Ectodermal cell (in vitro differentiated cells): ENCODE measurements around the gene RERG.

Experiments used
- H3K27ac ChIP-seq: 2 replicates; pipeline ENCODE4 v1.7.0; 2013; ENCODE audit warnings: mild to moderate bottlenecking, low read depth, low read length; ENCODE audit not compliant: insufficient read depth, poor library complexity, severe bottlenecking
- H3K27me3 ChIP-seq: 2 replicates; pipeline ENCODE4 v1.7.0; 2013; ENCODE audit warnings: mild to moderate bottlenecking, low read length; ENCODE audit not compliant: insufficient read depth, control insufficient read depth, poor library complexity, severe bottlenecking
- H3K36me3 ChIP-seq: one replicate; pipeline ENCODE4 v1.7.0; 2013; ENCODE audit warnings: low read length; ENCODE audit not compliant: control insufficient read depth, insufficient read depth
- H3K4me1 ChIP-seq: one replicate; pipeline ENCODE4 v1.7.0; 2013; ENCODE audit warnings: low read length; ENCODE audit not compliant: control insufficient read depth, insufficient read depth
- H3K4me3 ChIP-seq: 2 replicates; pipeline ENCODE4 v1.7.0; 2013; ENCODE audit warnings: low read depth, low read length, control low read depth; ENCODE audit not compliant: insufficient read depth
- H3K9me3 ChIP-seq: 2 replicates; pipeline ENCODE4 v1.7.0; 2013; ENCODE audit warnings: mild to moderate bottlenecking, low read length, moderate library complexity; ENCODE audit not compliant: control insufficient read depth
- WGBS, 2 experiments: methylation state at CpG; one replicate each; pipeline ENCODE4 v1.1.7; 2013; ENCODE audit warnings: missing lambda C conversion rate in 2 of 2; 5-methylcytosine and 5-hydroxymethylcytosine counted together

RERG gene

DNA sequence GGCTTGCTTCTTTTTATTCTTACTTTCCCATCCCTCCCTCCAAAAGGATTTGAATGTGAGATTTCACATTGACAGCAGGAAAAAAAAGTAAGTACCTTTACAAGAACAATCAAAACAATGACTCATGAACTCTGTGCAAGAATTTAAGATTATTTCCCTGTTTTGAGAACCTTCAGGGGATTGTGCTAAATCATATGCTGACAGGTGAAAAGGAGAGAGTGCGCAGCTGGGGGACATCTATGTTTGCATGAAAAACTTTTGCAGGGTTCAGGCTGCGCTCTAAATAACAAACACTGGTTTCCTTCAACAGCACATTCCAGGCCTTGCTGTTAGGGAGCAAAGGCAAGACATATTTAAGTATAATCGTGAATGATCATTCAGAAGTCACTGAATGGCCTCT lies 27.3 kb downstream of the RERG start:
- H3K4me3 ChIP-seq, result no peak overlapping the region
- H3K4me1 ChIP-seq, result no peaks in the 10 kb centered on the region
- H3K9me3 ChIP-seq, result no peaks in the 10 kb centered on the region
- H3K27ac ChIP-seq, result no peak overlapping the region
- no peaks in the 10 kb centered on the region for H3K27me3 ChIP-seq
- WGBS, 2 experiments, result 92 to 95% methylated on average over 3 of the region's 3 CpGs
- H3K36me3 ChIP-seq, result no peaks in the 10 kb centered on the region

DNA sequence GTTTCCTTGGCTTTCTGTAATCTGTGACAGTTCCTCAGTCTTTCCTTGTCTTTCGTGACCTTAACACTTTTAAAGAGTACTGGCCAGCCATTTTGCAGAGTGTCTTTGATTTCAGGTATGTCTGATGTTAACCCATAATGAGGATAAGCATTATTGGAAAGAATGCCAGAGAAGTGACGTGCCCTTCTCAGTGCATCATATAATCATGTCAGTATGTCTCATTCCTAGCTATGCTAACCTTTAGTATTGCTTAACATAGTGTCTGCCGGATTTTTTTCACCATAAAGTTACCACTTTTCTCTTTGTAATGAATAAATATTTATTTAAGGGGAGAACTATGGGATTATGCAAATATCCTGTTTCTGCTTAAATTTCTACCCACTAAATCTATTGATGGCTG lies 28.5 kb downstream of the RERG start:
- Histone ChIP-seq H3K27me3 (no peaks in the 10 kb centered on the region), H3K36me3 (no peaks in the 10 kb centered on the region)

DNA sequence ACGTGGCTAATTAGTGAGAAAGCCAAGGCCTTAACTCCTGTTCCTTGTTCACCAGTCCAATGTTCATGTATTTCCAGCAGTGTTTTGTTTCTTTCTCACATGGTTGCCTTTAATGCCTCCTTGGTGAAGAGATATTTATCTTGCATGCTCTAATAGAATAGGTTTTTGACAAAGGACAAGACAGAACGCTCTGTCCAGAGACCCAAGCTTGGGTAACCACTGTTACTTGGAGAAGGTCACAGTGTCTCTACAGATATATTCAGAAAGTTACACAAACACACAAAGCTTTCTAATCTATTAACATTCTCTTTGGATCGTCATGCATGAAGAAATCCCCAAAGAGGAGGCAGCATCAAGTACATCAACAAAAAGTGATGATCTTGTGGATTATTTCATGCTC lies 33.1 kb downstream of the RERG start:
- no peak overlapping the region for H3K4me3 ChIP-seq
- no peaks in the 10 kb centered on the region for H3K4me1 ChIP-seq
- 84 to 97% methylated on average over 3 of the region's 3 CpGs for WGBS, 2 experiments
- no peaks in the 10 kb centered on the region for H3K9me3 ChIP-seq
- H3K27me3 ChIP-seq, result no peaks in the 10 kb centered on the region
- H3K27ac ChIP-seq, result no peak overlapping the region
- no peaks in the 10 kb centered on the region for H3K36me3 ChIP-seq

More for the DNA sequence above, 28.5 kb downstream of the RERG start:
- Histone ChIP-seq H3K27ac (no peak overlapping the region), H3K4me1 (no peaks in the 10 kb centered on the region), H3K4me3 (no peak overlapping the region), H3K9me3 (no peaks in the 10 kb centered on the region)
- 86 to 89% methylated on average over 2 to 3 of the region's 3 CpGs for WGBS, 2 experiments

DNA sequence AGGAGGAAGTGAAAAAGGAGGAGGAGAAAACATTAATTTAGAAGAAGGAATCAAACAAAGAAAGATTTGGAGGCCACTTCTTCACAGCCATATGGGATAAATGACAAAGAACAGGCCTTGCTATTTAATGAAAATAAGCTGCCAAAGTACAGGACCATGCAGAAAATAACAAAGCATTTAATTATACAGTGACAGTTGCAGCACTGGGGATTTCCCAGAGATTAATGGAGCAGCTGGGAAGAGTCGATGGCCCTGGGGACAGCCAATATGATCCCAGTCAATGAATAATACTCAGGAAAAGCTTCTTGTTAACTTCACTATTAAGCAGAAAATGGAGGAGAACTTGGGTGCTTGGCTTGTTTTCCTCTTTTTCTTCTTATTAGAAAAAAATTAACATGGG lies 34.6 kb downstream of the RERG start:
- Histone ChIP-seq H3K9me3 (no peaks in the 10 kb centered on the region), H3K27ac (no peak overlapping the region)
- WGBS, 2 experiments, result 67 to 72% methylated on average over 1 of the region's 1 CpG

DNA sequence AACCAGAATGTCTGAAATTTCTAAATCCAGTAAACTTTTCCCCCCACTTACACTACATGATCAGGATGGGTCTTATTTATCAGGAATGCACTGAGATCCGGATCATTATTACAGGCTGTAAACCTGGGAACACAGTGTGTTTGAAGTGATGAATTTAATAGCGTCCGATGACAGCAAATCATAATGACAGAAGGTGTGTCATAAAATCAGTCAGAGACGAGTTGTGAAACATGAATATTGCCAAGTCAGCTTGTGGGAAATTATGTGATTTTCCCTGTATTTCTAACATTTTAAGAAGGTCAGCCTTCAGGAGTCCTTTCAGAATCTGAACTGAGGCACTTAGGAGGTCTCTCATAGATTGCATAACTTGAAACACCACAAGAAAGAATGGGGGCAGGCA lies 36.7 kb downstream of the RERG start:
- Histone ChIP-seq H3K27me3 (no peaks in the 10 kb centered on the region), H3K9me3 (no peaks in the 10 kb centered on the region), H3K27ac (no peak overlapping the region), H3K4me1 (no peaks in the 10 kb centered on the region), H3K4me3 (no peak overlapping the region), H3K36me3 (no peaks in the 10 kb centered on the region)
- 95 to 96% methylated on average over 4 of the region's 4 CpGs for WGBS, 2 experiments

More for the DNA sequence above, 34.6 kb downstream of the RERG start:
- H3K36me3 ChIP-seq, result no peaks in the 10 kb centered on the region
- no peak overlapping the region for H3K4me3 ChIP-seq
- no peaks in the 10 kb centered on the region for H3K4me1 ChIP-seq
- no peaks in the 10 kb centered on the region for H3K27me3 ChIP-seq

DNA sequence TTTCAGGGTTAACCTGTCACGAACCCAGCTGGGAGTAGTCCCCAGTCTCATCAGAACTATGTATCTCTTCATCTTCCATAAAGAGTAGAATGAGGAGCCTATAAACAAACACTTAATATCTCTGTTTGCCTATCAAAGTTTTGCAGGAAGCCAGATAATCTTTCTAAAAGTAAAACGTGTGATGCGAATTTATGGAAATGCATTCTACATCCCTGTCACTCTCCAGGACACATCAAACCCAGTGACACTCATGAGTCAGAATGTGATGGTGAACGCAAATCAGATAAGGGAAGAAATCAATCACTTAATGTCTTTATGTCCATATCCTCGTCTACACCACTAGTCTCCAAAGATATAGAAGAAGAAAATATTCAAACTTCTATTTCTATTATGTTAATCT lies 37.4 kb downstream of the RERG start:
- Histone ChIP-seq H3K36me3 (no peaks in the 10 kb centered on the region), H3K27ac (no peak overlapping the region), H3K9me3 (no peaks in the 10 kb centered on the region), H3K27me3 (no peaks in the 10 kb centered on the region), H3K4me3 (no peak overlapping the region), H3K4me1 (no peaks in the 10 kb centered on the region)
- 89 to 94% methylated on average over 4 of the region's 5 CpGs for WGBS, 2 experiments

DNA sequence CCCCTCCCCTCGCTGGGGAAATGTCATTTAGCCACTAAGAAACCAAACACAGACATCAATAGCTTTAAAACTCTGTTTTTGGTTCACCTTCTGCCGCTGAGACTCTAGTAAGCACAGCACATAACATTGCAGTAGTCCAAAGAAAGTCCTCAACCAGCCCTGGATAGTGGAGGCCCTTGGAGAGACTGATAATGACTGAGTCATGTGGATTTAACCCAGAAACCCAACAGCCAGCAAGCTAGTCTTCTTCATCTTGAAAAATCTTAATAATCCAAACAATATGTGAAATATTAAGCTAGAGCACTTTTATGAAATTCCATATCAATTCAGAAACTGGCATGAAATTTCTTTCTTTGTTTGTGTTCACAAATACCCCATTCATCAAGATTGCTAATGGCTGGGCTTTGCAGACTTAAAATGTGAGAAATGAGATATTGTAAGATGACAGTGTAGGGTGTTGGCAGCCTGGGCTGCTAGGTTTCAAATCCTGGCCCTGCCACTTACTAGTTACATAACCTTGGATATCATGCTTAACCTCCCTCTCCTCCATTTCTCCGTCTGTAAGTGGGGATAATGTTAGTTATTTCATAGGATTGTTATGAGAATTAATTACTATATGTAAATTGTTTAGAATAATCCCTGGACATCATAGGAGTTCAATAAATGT lies 40.1 kb downstream of the RERG start:
- Histone ChIP-seq H3K27ac (no peak overlapping the region), H3K9me3 (no peaks in the 10 kb centered on the region), H3K4me1 (no peaks in the 10 kb centered on the region), H3K36me3 (no peaks in the 10 kb centered on the region), H3K27me3 (no peaks in the 10 kb centered on the region), H3K4me3 (no peak overlapping the region)
- 84 to 92% methylated on average over 2 of the region's 3 CpGs for WGBS, 2 experiments

DNA sequence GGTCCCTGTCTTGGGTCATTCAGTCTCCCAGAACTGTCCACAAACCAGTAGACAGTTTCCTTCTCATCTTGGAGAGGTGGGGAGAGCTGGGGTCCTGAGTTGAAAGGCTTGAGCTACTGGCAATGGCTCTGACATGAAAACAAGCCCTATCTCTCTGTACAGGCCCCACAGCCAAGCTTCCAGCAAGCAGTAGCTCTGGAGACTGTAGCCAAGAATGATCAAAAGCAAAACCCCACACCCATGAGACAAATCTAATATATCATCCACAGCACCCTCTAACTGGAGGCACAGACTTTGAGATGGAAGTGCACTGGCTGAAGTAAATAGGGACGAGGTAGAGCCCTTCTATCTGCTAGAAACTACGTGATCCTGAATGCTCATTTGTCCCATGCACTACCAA lies 40.9 kb downstream of the RERG start:
- Histone ChIP-seq H3K4me1 (no peaks in the 10 kb centered on the region), H3K27me3 (no peaks in the 10 kb centered on the region), H3K9me3 (no peaks in the 10 kb centered on the region), H3K27ac (no peak overlapping the region), H3K4me3 (no peak overlapping the region), H3K36me3 (no peaks in the 10 kb centered on the region)
- WGBS, 2 experiments, result 90 to 100% methylated on average over 2 of the region's 2 CpGs

DNA sequence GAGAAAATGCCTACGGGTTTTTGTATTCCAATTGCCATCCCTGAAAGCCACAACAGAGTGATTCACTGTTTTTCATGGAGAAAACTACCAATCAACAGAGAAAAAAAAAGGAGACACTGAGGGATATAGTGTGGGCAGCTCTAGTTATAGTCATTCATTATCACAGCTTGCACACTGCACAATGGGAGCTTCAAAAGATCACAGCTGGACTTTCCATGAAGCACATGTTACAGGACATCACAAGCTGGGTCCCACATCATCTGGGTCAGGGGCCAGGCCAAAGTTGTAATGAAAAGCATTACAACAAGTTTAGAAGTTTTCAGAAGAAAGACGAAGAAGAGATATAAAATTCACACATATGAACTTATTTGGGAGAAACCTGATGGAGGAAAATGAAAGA lies 41.5 kb downstream of the RERG start:
- 100% methylated on average over 1 of the region's 2 CpGs for WGBS, 2 experiments
- Histone ChIP-seq H3K36me3 (no peaks in the 10 kb centered on the region), H3K4me1 (no peaks in the 10 kb centered on the region), H3K9me3 (no peaks in the 10 kb centered on the region), H3K4me3 (no peak overlapping the region), H3K27ac (no peak overlapping the region), H3K27me3 (no peaks in the 10 kb centered on the region)

DNA sequence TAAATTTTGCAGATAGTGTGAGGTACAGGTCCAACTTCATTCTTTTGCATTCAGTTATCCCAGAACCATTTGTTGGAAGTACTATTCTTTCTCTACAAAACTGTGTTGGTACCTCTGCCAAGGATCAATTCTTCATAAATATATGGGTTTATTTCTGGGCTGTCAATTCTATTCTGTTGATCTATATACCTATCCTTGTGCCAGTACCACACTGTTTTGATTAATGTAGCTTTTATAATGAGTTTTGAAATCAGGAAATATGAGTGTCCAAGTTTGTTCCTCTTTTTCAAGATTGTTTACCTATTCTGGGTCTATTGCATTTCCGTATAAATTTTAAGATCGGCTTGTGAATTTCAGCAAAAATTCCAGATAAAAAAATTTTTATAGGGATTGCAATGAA lies 48.1 kb downstream of the RERG start:
- Histone ChIP-seq H3K36me3 (no peaks in the 10 kb centered on the region), H3K27ac (no peak overlapping the region), H3K27me3 (no peaks in the 10 kb centered on the region), H3K4me1 (no peaks in the 10 kb centered on the region), H3K9me3 (no peaks in the 10 kb centered on the region), H3K4me3 (no peak overlapping the region)
- 92% methylated on average over 2 of the region's 2 CpGs; no CpG with 5 or more reads in 1 of the 2 experiments for WGBS, 2 experiments
